Measurements from ENCODE around the gene GGACT.

The GGACT gene

GRCh38 chr13:100610391-100611347, 22.1 kb upstream of the GGACT start:
- TF ChIP-seq CTCF (IDR thresholded peaks at IDR 0.05) (no peak), ZFX (IDR thresholded peaks at IDR 0.05; ENCODE audit: borderline replicate concordance) (no peak)
- H3K27ac ChIP-seq: no peak overlapping the region

- TF ChIP-seq ZFX (IDR thresholded peaks at IDR 0.05; ENCODE audit: borderline replicate concordance) (no peak), CTCF (IDR thresholded peaks at IDR 0.05) (no peak)
- no peak overlapping the region for H3K27ac ChIP-seq
Measured at GRCh38 chr13:100608906-100609305, 20.3 kb upstream of the GGACT start.

- TF ChIP-seq CTCF (IDR thresholded peaks at IDR 0.05) (no peak), ZFX (IDR thresholded peaks at IDR 0.05; ENCODE audit: borderline replicate concordance) (no peak)
- no peak overlapping the region for H3K27ac ChIP-seq
Measured at GRCh38 chr13:100608489-100608888, 19.9 kb upstream of the GGACT start.

- TF ChIP-seq CTCF (IDR thresholded peaks at IDR 0.05): no peak
- TF ChIP-seq ZFX (IDR thresholded peaks at IDR 0.05; ENCODE audit: borderline replicate concordance): no peak
- no peak overlapping the region for H3K27ac ChIP-seq
Measured at GRCh38 chr13:100604918-100605710, 16.5 kb upstream of the GGACT start.

- no peak overlapping the region for H3K27ac ChIP-seq
- TF ChIP-seq ZFX (IDR thresholded peaks at IDR 0.05; ENCODE audit: borderline replicate concordance) (no peak), CTCF (IDR thresholded peaks at IDR 0.05) (no peak)
Measured at GRCh38 chr13:100602493-100603111, 14.0 kb upstream of the GGACT start.

- no peak overlapping the region for H3K27ac ChIP-seq
- TF ChIP-seq CTCF (IDR thresholded peaks at IDR 0.05): no peak
- TF ChIP-seq ZFX (IDR thresholded peaks at IDR 0.05; ENCODE audit: borderline replicate concordance): no peak
Measured at GRCh38 chr13:100601716-100602115, 13.1 kb upstream of the GGACT start.

All from 22Rv1 (cell line).